GM23248 (cell line): Measurements from ENCODE around the gene PTPN7. TPM values are rescaled to one million over a fixed set of nuclear protein-coding genes. Genes with fewer than 3 reads are reported as not detected.

Experiments
- DNase-seq: peaks from one replicate; pipeline ENCODE4 v3.0.0-alpha.2; 2015
- H2AFZ ChIP-seq: fragments of 200-600 bp; sonication (generic); 2 replicates; pipeline ENCODE4 v1.6.1; 2016; ENCODE audit warnings: antibody characterized with exemption
- H3F3A ChIP-seq: fragments of 200-600 bp; sonication (generic); 2 replicates; pipeline ENCODE4 v1.6.1; 2016; ENCODE audit warnings: mild to moderate bottlenecking, antibody characterized with exemption, mixed run types; ENCODE audit not compliant: insufficient read depth
- H3K27ac ChIP-seq: fragments of 200-600 bp; sonication (generic); 2 replicates; pipeline ENCODE4 v1.5.1; 2016; ENCODE audit warnings: mild to moderate bottlenecking
- H3K27me3 ChIP-seq: fragments of 200-600 bp; sonication (generic); replicated peaks from 2 replicates; pipeline ENCODE4 v1.6.1; 2016; ENCODE audit warnings: mild to moderate bottlenecking; ENCODE audit not compliant: insufficient read depth
- H3K36me3 ChIP-seq: fragments of 200-600 bp; sonication (generic); 2 replicates; pipeline ENCODE4 v1.6.1; 2016; ENCODE audit warnings: low read depth, mild to moderate bottlenecking
- H3K4me1 ChIP-seq: fragments of 200-600 bp; sonication (generic); 2 replicates; pipeline ENCODE4 v1.6.1; 2016; ENCODE audit warnings: mild to moderate bottlenecking; ENCODE audit not compliant: insufficient read depth
- H3K4me2 ChIP-seq: fragments of 200-600 bp; sonication (generic); one replicate; pipeline ENCODE4 v1.6.1; 2016; ENCODE audit warnings: mild to moderate bottlenecking; ENCODE audit not compliant: unreplicated experiment
- H3K4me3 ChIP-seq: fragments of 200-600 bp; sonication (generic); 2 replicates; pipeline ENCODE4 v1.5.1; 2016; ENCODE audit warnings: mild to moderate bottlenecking
- H3K79me2 ChIP-seq: fragments of 200-600 bp; sonication (generic); 2 replicates; pipeline ENCODE4 v1.6.1; 2016; ENCODE audit warnings: mild to moderate bottlenecking; ENCODE audit not compliant: insufficient read depth
- H3K9ac ChIP-seq: fragments of 200-600 bp; sonication (generic); 2 replicates; pipeline ENCODE4 v1.6.1; 2016; ENCODE audit warnings: mild to moderate bottlenecking
- H3K9me2 ChIP-seq: fragments of 200-600 bp; sonication (generic); 2 replicates; pipeline ENCODE4 v1.6.1; 2016; ENCODE audit warnings: mixed run types, mild to moderate bottlenecking, moderate library complexity; ENCODE audit not compliant: insufficient read depth
- H3K9me3 ChIP-seq: fragments of 200-600 bp; sonication (generic); one replicate; pipeline ENCODE4 v1.6.1; 2017; ENCODE audit warnings: low read depth
- H4K20me1 ChIP-seq: fragments of 200-600 bp; sonication (generic); 2 replicates; pipeline ENCODE4 v1.6.0; 2016; ENCODE audit not compliant: insufficient read depth
- EZH2 ChIP-seq: fragments of 200-600 bp; sonication (generic); IDR thresholded peaks from 2 replicates; pipeline ENCODE4 v1.6.1; 2018; ENCODE audit warnings: antibody characterized with exemption, mild to moderate bottlenecking; ENCODE audit not compliant: insufficient read depth, poor library complexity, severe bottlenecking
- EZH2phosphoT487 ChIP-seq: fragments of 200-600 bp; sonication (generic); IDR thresholded peaks from 2 replicates; pipeline ENCODE4 v1.6.1; 2018; ENCODE audit warnings: antibody characterized with exemption, moderate library complexity, mild to moderate bottlenecking, low read depth; ENCODE audit not compliant: insufficient read depth
- WGBS, 2 experiments: methylation state at CpG; one replicate each; pipeline ENCODE4 v1.1.6; 2015 to 2017; ENCODE audit warnings: low lambda C conversion rate in 2 of 2, low coverage in 1 of 2; ENCODE audit errors: missing lambda C conversion rate in 2 of 2; 5-methylcytosine and 5-hydroxymethylcytosine counted together
- in situ Hi-C: fragments of 300-500 bp; cut with MboI; formaldehyde crosslinking; loops from 2 replicates; pipeline ENCODE4 v1.15.0; 2020
- polyA plus RNA-seq: library from polyadenylated mRNA; unstranded; fragments of >200 nt; fragmentation: Nextera tagmentation; extraction: Ambion mirVana; gene quantifications from 2 replicates; pipeline ENCODE4 v1.2.1, GENCODE V29; 2016
- total RNA-seq: library from RNA; depleted of rRNA; stranded (reverse); fragments of >200 nt; shearing (Covaris generic); gene quantifications from 2 replicates; pipeline ENCODE4 v1.2.3, GENCODE V29; 2014

The PTPN7 gene
- total and polyA plus RNA-seq, 2 experiments from 2014 or later, result not detected

GRCh38 chr1:202204065-202204464, 43.7 kb upstream of the PTPN7 start:
- Histone ChIP-seq H3K9me3 (no peaks in the 10 kb centered on the region), H3K27ac (no peak overlapping the region), H2AFZ (no peak overlapping the region), H3K9ac (no peak overlapping the region), H3F3A (no peaks in the 10 kb centered on the region), H3K27me3 (peaks cover 24% of the 10 kb centered on the region), H3K36me3 (no peaks in the 10 kb centered on the region), H3K4me3 (no peak overlapping the region), H4K20me1 (no peaks in the 10 kb centered on the region), H3K79me2 (no peaks in the 10 kb centered on the region), H3K4me2 (no peak overlapping the region), H3K9me2 (no peaks in the 10 kb centered on the region), H3K4me1 (no peaks in the 10 kb centered on the region)
- no peak for DNase-seq
- WGBS, 2 experiments, result 89 to 100% methylated on average over 1 of the region's 1 CpG
- in situ Hi-C loops, result no loop called here
- TF ChIP-seq EZH2 (no peak), EZH2phosphoT487 (no peak)

DNA sequence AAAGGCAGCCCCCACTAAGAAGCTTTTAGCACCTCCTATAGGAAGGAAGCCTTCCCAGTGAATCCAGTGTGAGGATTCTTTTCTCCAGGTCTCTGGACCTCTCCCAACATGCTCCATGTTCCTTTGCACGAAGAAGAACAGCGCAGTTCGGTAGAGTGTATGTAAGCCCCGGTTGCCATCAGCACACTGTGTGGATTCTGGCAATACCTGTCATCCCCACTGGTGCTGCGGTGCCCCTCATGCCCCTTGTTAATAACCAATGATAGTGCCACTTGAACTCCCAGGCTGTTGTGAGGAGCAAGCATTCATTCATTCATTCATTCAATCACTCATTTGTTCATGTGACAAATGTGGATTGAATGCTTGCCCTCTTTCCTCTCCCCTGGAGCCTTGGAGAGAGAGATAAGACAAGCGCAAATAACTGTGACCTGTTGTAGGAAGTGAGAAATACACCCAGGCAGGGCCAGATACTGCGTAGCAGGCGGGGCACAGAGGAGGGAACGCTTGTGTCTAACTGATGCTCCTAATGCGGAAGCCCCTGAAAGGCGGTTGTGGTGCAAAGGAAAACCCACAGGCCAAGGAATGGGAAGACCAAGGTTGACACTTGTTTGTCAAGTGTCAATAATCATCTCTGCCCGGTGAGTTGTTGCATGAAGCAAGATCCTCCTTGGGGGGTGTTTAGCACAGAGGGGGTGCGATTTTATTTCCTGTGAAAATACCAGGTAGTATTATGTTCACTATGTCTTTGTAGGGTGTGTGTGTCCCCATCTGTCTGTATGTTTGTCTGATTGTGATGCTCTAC, 43.0 kb upstream of the PTPN7 start:
- H3K36me3 ChIP-seq, result no peaks in the 10 kb centered on the region
- WGBS, 2 experiments, result 90 to 92% methylated on average over 13 of the region's 13 CpGs
- H3K4me1 ChIP-seq, result no peaks in the 10 kb centered on the region
- H3K27ac ChIP-seq, result no peak overlapping the region
- H3K4me3 ChIP-seq, result no peak overlapping the region
- no peak overlapping the region for H3K4me2 ChIP-seq
- H3K27me3 ChIP-seq, result peaks cover 29% of the 10 kb centered on the region
- no peaks in the 10 kb centered on the region for H3K9me3 ChIP-seq
- no peaks in the 10 kb centered on the region for H3K9me2 ChIP-seq
- DNase-seq, result no peak
- no peak overlapping the region for H3K9ac ChIP-seq
- H2AFZ ChIP-seq, result no peak overlapping the region
- H3F3A ChIP-seq, result no peaks in the 10 kb centered on the region
- in situ Hi-C loops, result no loop called here
- H4K20me1 ChIP-seq, result no peaks in the 10 kb centered on the region
- no peak for TF ChIP-seq EZH2phosphoT487
- TF ChIP-seq EZH2, result no peak
- no peaks in the 10 kb centered on the region for H3K79me2 ChIP-seq

DNA sequence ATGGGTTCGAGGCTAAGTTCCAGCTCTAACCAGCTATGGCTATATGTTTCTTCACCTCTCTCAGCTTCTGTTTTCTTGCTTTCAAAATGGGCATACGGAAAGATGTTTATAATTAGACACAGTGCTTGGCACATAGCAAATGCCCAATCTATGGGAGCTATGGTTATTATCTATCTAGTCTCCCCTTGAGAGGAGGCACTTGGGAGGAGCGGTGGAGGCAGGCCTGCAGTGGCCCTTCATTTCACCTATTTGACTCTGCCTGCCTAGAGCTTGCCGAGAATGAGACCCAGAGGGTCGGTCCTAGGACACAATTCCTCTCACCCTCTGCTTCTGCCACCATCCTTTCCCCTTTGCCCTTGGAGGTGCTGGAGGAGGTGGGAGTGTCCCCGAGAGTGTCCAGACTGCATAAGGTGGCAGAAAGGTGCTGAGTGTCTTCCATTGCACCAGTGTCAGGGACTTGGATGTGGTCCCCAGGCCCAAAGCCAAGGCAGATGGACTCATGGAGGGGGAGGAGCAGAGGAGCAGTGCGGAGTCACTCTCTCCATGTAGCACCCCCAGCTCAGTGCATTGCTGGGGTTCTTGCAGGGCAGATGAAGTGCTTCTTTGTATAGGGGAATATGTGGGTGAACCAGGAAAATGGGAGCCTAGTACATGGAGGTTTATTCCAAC, 42.2 kb upstream of the PTPN7 start:
- no peak overlapping the region for H3K9ac ChIP-seq
- no peak for TF ChIP-seq EZH2
- TF ChIP-seq EZH2phosphoT487, result no peak
- H3K4me3 ChIP-seq, result no peak overlapping the region
- peaks cover 32% of the 10 kb centered on the region for H3K27me3 ChIP-seq
- H3K4me2 ChIP-seq, result no peak overlapping the region
- in situ Hi-C loops, result no loop called here
- no peaks in the 10 kb centered on the region for H3K36me3 ChIP-seq
- H4K20me1 ChIP-seq, result no peaks in the 10 kb centered on the region
- H3K79me2 ChIP-seq, result no peaks in the 10 kb centered on the region
- no peak for DNase-seq
- no peaks in the 10 kb centered on the region for H3K9me3 ChIP-seq
- 81 to 82% methylated on average over 7 of the region's 7 CpGs for WGBS, 2 experiments
- H3F3A ChIP-seq, result no peaks in the 10 kb centered on the region
- H3K9me2 ChIP-seq, result no peaks in the 10 kb centered on the region
- H3K4me1 ChIP-seq, result no peaks in the 10 kb centered on the region
- H3K27ac ChIP-seq, result no peak overlapping the region
- no peak overlapping the region for H2AFZ ChIP-seq

DNA sequence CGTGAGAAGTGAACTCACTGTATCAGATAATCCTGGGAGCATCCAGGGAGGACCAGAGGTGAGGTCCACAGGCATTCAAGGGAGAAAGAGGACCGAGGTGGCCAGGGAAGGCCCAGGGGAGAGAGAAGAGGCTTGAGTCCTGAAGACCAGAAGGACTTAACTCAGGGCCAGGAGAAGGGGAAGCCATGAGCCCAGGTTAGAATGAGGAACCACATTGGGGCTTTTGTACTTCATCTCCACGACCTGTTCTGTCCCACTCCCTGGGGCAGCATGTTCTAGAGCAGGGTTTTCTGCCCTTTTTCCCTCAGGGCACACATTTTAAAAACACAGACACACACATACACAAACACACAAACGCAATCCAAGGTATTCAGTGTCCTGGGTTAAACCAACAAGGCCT, 41.6 kb upstream of the PTPN7 start:
- Histone ChIP-seq H3K36me3 (no peaks in the 10 kb centered on the region), H4K20me1 (no peaks in the 10 kb centered on the region), H3K27me3 (peaks cover 38% of the 10 kb centered on the region), H3K4me2 (no peak overlapping the region), H3K9me3 (no peaks in the 10 kb centered on the region), H3K79me2 (no peaks in the 10 kb centered on the region), H3K4me3 (no peak overlapping the region), H3K9ac (no peak overlapping the region), H3K4me1 (no peaks in the 10 kb centered on the region), H3K9me2 (no peaks in the 10 kb centered on the region), H3F3A (no peaks in the 10 kb centered on the region), H2AFZ (no peak overlapping the region), H3K27ac (no peak overlapping the region)
- no peak for DNase-seq
- TF ChIP-seq EZH2, result no peak
- no peak for TF ChIP-seq EZH2phosphoT487
- WGBS, 2 experiments, result 39 to 51% methylated on average over 4 of the region's 4 CpGs
- in situ Hi-C loops, result no loop called here
